ENCODE data around the gene ILF3.

GRCh38 chr19:10643968-10644259 is 10.2 kb upstream of the ILF3 start:
- no peak for TF ChIP-seq POLR2A (IDR thresholded peaks at IDR 0.05)
- no peak for TF ChIP-seq CTCF (IDR thresholded peaks at IDR 0.05)

All from thyroid gland (tissue), 4 donors.